ENCODE data around the gene MAP2K7. TPM values are rescaled to one million over a fixed set of nuclear protein-coding genes. Genes with fewer than 3 reads are reported as not detected.

MAP2K7 gene
- total RNA-seq, 1 experiment from 2014 or later: 10.4 TPM

DNA sequence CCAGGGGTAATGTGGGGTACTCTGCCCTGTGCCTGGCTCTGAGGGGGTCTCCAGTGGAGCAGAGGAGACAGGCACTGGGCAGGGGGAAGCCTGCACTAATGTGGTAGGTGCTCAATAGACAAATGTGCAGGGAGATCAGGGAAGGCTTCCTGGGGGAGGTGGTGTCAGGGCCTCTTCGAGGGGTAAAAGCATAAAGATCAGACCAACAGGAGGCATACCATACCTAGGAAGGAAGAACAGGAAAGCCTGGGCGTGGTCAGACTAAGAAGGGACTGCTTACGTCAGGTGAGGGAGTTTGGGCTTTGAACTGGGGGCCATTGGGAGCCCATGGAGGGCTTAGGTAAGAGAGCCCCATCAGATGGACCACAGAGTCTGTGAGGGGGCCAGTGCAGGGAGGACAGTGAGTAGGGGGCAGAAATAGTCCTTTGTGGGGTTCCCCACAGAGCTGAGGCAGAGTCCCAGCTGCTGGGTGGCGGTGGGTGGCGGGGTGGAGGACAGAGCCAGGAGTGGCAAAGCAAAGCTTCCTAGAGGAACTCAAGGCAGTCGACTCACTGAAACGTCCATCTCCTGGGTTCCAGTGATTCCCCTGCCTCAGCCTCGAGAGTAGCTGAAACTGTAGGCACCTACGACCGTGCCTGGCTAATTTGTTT lies 38.3 kb upstream of the MAP2K7 start:
- H4K20me1 ChIP-seq (ENCODE audit: insufficient read depth, low read depth, low read length): no peaks in the 10 kb centered on the region; the same call in 1 of the 2 replicates
- no peak overlapping the region for H3K4me3 ChIP-seq (ENCODE audit: low read length)
- H3K9me2 ChIP-seq (replicated peaks; ENCODE audit: insufficient read depth, low read length): no peaks in the 10 kb centered on the region
- H3K27me3 ChIP-seq (ENCODE audit: low read length): no peaks in the 10 kb centered on the region
- H3K36me3 ChIP-seq (ENCODE audit: insufficient read depth, low read length): no peaks in the 10 kb centered on the region
- no peak overlapping the region for H3K27ac ChIP-seq (ENCODE audit: low read length)
- H3K79me2 ChIP-seq (ENCODE audit: low read length): no peaks in the 10 kb centered on the region
- H3K4me1 ChIP-seq (ENCODE audit: low read length): no peaks in the 10 kb centered on the region
- H3K4me2 ChIP-seq (ENCODE audit: low read depth, low read length, poor library complexity, severe bottlenecking): no peak overlapping the region
- peak; percentile 52 for DNase-seq
- no peak overlapping the region for H3K9ac ChIP-seq (ENCODE audit: low read length)
- H3K9me3 ChIP-seq (ENCODE audit: low read length): no peaks in the 10 kb centered on the region
- no peak overlapping the region for H2AFZ ChIP-seq (ENCODE audit: low read length)

- no peaks in the 10 kb centered on the region for H3K27me3 ChIP-seq (ENCODE audit: low read length)
- H3K4me1 ChIP-seq (ENCODE audit: low read length): no peaks in the 10 kb centered on the region
Measured at GRCh38 chr19:7866399-7867091, 37.1 kb upstream of the MAP2K7 start.

GRCh38 chr19:7867092-7867844 lies 36.4 kb upstream of the MAP2K7 start:
- Histone ChIP-seq H3K9ac (ENCODE audit: low read length) (no peak overlapping the region), H3K4me3 (ENCODE audit: low read length) (no peak overlapping the region), H4K20me1 (ENCODE audit: insufficient read depth, low read depth, low read length) (no peaks in the 10 kb centered on the region; the same call in 1 of the 2 replicates), H3K9me3 (ENCODE audit: low read length) (no peaks in the 10 kb centered on the region), H3K79me2 (ENCODE audit: low read length) (no peaks in the 10 kb centered on the region), H3K27ac (ENCODE audit: low read length) (no peak overlapping the region), H3K36me3 (ENCODE audit: insufficient read depth, low read length) (no peaks in the 10 kb centered on the region), H3K4me2 (ENCODE audit: low read depth, low read length, poor library complexity, severe bottlenecking) (no peak overlapping the region), H2AFZ (ENCODE audit: low read length) (no peak overlapping the region), H3K27me3 (ENCODE audit: low read length) (no peaks in the 10 kb centered on the region), H3K9me2 (replicated peaks; ENCODE audit: insufficient read depth, low read length) (no peaks in the 10 kb centered on the region), H3K4me1 (ENCODE audit: low read length) (no peaks in the 10 kb centered on the region)
- DNase-seq: no peak

More at GRCh38 chr19:7866399-7867091, 37.1 kb upstream of the MAP2K7 start:
- no peak overlapping the region for H3K9ac ChIP-seq (ENCODE audit: low read length)
- H3K27ac ChIP-seq (ENCODE audit: low read length): no peak overlapping the region
- H3K9me2 ChIP-seq (replicated peaks; ENCODE audit: insufficient read depth, low read length): no peaks in the 10 kb centered on the region
- no peaks in the 10 kb centered on the region; the same call in 1 of the 2 replicates for H4K20me1 ChIP-seq (ENCODE audit: insufficient read depth, low read depth, low read length)
- no peak overlapping the region for H3K4me2 ChIP-seq (ENCODE audit: low read depth, low read length, poor library complexity, severe bottlenecking)
- no peaks in the 10 kb centered on the region for H3K9me3 ChIP-seq (ENCODE audit: low read length)
- no peak for DNase-seq
- no peaks in the 10 kb centered on the region for H3K79me2 ChIP-seq (ENCODE audit: low read length)
- H3K4me3 ChIP-seq (ENCODE audit: low read length): no peak overlapping the region
- no peak overlapping the region for H2AFZ ChIP-seq (ENCODE audit: low read length)
- H3K36me3 ChIP-seq (ENCODE audit: insufficient read depth, low read length): no peaks in the 10 kb centered on the region

DNA sequence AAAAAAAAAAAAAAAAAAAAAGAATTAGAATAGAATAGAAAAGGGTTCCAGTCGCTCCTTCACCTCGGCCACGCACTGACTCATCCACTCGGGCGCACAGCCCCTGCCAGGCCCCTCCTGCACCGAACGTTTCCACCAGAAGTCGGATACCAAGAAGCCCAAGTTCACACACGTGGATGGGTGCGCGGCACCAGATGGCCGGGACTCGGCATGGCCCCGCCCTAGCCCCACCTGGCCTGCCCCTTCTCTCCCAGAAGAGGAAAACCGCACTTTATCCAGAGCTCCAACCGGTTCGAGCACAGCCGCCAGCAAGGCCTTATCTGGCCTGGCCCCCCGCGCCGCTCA lies 35.4 kb upstream of the MAP2K7 start:
- Histone ChIP-seq H2AFZ (ENCODE audit: low read length) (no peak overlapping the region), H3K27me3 (ENCODE audit: low read length) (no peaks in the 10 kb centered on the region), H3K79me2 (ENCODE audit: low read length) (no peaks in the 10 kb centered on the region), H3K4me3 (ENCODE audit: low read length) (no peak overlapping the region), H3K4me1 (ENCODE audit: low read length) (no peaks in the 10 kb centered on the region), H3K9me2 (replicated peaks; ENCODE audit: insufficient read depth, low read length) (no peaks in the 10 kb centered on the region), H3K9me3 (ENCODE audit: low read length) (no peaks in the 10 kb centered on the region), H3K27ac (ENCODE audit: low read length) (no peak overlapping the region), H4K20me1 (ENCODE audit: insufficient read depth, low read depth, low read length) (no peaks in the 10 kb centered on the region; the same call in 1 of the 2 replicates), H3K4me2 (ENCODE audit: low read depth, low read length, poor library complexity, severe bottlenecking) (no peak overlapping the region), H3K36me3 (ENCODE audit: insufficient read depth, low read length) (no peaks in the 10 kb centered on the region), H3K9ac (ENCODE audit: low read length) (no peak overlapping the region)
- DNase-seq: no peak

DNA sequence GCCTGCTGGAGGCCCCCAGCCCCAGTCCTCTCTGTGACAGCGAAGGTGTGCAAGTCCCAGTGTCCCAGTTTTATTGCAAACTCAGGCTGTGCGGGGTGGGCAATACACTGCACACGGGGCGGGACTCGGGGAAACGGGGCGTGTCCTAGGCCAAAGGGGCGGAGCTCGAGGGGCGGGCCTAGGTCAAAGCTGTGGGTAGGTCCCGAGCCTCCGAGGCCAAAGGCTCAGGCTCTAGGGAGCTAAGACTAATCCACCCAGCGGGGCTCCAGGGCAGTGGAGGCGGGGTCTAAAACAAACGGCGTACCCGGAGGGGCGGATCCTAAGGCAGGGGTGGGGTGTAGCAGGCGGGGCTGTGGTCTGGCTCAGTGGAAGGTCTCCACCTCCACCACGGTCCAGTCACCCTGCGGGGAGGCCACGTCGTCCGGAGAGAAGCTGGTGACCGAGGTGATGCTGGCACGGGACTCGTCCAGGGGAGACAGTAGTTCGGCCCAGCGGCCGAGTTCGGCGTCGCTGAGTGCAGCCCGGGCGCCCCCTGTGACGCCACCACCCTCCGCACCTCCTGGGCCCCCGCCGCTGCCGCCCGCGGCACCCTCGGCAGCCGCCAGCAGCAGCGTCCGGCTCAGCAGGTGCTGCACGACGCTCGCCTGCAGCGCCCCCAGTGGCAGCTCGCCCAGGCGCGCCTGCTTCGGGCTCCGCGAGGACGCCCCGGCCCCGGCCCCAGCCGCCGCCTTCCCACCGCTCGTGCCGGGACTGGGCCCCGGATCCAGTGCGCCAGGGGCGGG lies 34.8 kb upstream of the MAP2K7 start:
- H3K4me3 ChIP-seq (ENCODE audit: low read length): no peak overlapping the region
- no peak overlapping the region for H3K9ac ChIP-seq (ENCODE audit: low read length)
- no peaks in the 10 kb centered on the region for H3K27me3 ChIP-seq (ENCODE audit: low read length)
- no peaks in the 10 kb centered on the region for H3K36me3 ChIP-seq (ENCODE audit: insufficient read depth, low read length)
- H3K27ac ChIP-seq (ENCODE audit: low read length): no peak overlapping the region
- H3K4me2 ChIP-seq (ENCODE audit: low read depth, low read length, poor library complexity, severe bottlenecking): no peak overlapping the region
- H4K20me1 ChIP-seq (ENCODE audit: insufficient read depth, low read depth, low read length): no peaks in the 10 kb centered on the region; the same call in 1 of the 2 replicates
- DNase-seq: peak; percentile 83
- no peak overlapping the region for H2AFZ ChIP-seq (ENCODE audit: low read length)
- H3K9me2 ChIP-seq (replicated peaks; ENCODE audit: insufficient read depth, low read length): no peaks in the 10 kb centered on the region
- H3K4me1 ChIP-seq (ENCODE audit: low read length): no peaks in the 10 kb centered on the region
- H3K79me2 ChIP-seq (ENCODE audit: low read length): no peaks in the 10 kb centered on the region
- H3K9me3 ChIP-seq (ENCODE audit: low read length): no peaks in the 10 kb centered on the region

DNA sequence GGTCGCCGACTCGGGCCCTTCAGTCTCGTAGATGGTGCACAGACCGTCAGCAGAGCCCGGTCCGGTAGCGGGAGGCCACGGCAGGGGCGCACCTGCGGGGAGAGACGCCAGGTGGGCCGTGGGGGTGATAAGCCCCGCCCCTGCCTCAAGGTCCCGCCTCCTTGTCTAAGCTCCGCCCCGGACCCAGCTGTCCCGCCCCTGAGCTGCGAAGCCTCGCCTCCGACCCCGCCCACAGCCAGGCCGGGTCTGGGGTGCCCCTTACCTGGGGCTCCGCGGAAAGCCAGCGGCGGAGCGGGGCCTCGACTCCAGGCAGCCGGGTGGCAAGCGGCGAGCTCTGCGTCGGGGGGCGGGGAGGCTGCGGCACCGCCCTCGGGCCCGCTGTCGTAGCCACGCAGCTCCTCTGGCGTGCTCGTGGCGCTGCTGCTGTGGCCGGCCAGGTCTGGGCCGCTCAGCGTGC lies 34.2 kb upstream of the MAP2K7 start:
- no peaks in the 10 kb centered on the region for H3K4me1 ChIP-seq (ENCODE audit: low read length)
- no peak overlapping the region for H2AFZ ChIP-seq (ENCODE audit: low read length)
- no peak overlapping the region for H3K4me3 ChIP-seq (ENCODE audit: low read length)
- no peaks in the 10 kb centered on the region for H3K9me3 ChIP-seq (ENCODE audit: low read length)
- H3K36me3 ChIP-seq (ENCODE audit: insufficient read depth, low read length): no peaks in the 10 kb centered on the region
- H4K20me1 ChIP-seq (ENCODE audit: insufficient read depth, low read depth, low read length): no peaks in the 10 kb centered on the region; the same call in 1 of the 2 replicates
- H3K79me2 ChIP-seq (ENCODE audit: low read length): no peaks in the 10 kb centered on the region
- DNase-seq: peak; percentile 55
- H3K27me3 ChIP-seq (ENCODE audit: low read length): no peaks in the 10 kb centered on the region
- no peaks in the 10 kb centered on the region for H3K9me2 ChIP-seq (replicated peaks; ENCODE audit: insufficient read depth, low read length)
- H3K4me2 ChIP-seq (ENCODE audit: low read depth, low read length, poor library complexity, severe bottlenecking): no peak overlapping the region
- no peak overlapping the region for H3K9ac ChIP-seq (ENCODE audit: low read length)
- H3K27ac ChIP-seq (ENCODE audit: low read length): no peak overlapping the region

DNA sequence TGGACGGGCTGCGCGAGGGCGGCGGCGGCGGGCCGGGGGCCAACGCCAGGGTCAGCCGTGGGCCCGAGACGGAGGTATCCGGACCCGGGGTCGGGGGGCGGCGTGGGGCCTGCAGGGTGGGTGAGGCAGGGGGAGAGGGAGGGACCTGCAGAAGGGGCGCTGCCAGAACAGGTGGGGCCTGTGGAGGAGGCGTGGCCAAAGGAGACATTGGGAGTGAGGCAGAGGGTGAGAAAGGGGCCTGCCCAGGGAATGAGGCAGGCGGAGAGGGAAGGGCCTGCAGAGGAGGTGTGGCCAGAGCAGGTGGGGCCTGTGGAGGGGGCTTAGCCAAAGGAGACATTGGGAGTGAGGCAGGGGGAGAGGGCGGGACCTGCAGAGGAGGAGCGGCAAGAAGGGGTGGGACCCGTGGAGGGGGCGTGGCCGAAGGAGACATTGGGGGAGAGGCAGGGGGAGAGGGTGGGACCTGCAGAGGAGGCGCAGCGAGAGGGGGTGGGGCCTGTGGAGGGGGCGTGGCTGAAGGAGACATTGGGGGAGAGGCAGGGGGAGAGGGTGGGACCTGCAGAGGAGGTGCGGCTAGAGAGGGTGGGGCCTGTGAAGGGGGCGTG lies 33.7 kb upstream of the MAP2K7 start:
- Histone ChIP-seq H3K9me3 (ENCODE audit: low read length) (no peaks in the 10 kb centered on the region), H3K4me2 (ENCODE audit: low read depth, low read length, poor library complexity, severe bottlenecking) (no peak overlapping the region), H3K9me2 (replicated peaks; ENCODE audit: insufficient read depth, low read length) (no peaks in the 10 kb centered on the region), H3K27ac (ENCODE audit: low read length) (no peak overlapping the region), H2AFZ (ENCODE audit: low read length) (no peak overlapping the region), H3K36me3 (ENCODE audit: insufficient read depth, low read length) (no peaks in the 10 kb centered on the region), H4K20me1 (ENCODE audit: insufficient read depth, low read depth, low read length) (no peaks in the 10 kb centered on the region; the same call in 1 of the 2 replicates), H3K27me3 (ENCODE audit: low read length) (no peaks in the 10 kb centered on the region), H3K9ac (ENCODE audit: low read length) (no peak overlapping the region), H3K4me1 (ENCODE audit: low read length) (no peaks in the 10 kb centered on the region), H3K79me2 (ENCODE audit: low read length) (no peaks in the 10 kb centered on the region), H3K4me3 (ENCODE audit: low read length) (no peak overlapping the region)
- peak; percentile 86 for DNase-seq

Data from Karpas-422 (cell line).